SK-N-SH (cell line): ENCODE results near the gene KRTAP10-2. TPM values are rescaled to one million over a fixed set of nuclear protein-coding genes. Genes with fewer than 3 reads are reported as not detected.

Experiments used
- CTCF ChIA-PET: fragments of 300-600, 350-600 bp; formaldehyde crosslinking; extraction: SDS; loops from one replicate; lab custom pipeline; 2021; lab: Yijun Ruan, JAX
- POLR2A ChIA-PET: fragments of 350-600 bp; sonication (Branson Sonifier 250); formaldehyde crosslinking; extraction: SDS; loops from one replicate; lab custom pipeline; 2020; ENCODE audit warnings: antibody characterized with exemption, inconsistent platforms; lab: Yijun Ruan, JAX
- DNase-seq: peaks from one replicate; pipeline ENCODE4 v3.0.0; 2012
- H2AFZ ChIP-seq: fragments of 200-600 bp; sonication (generic); 2 replicates; pipeline ENCODE4 v1.8.1; 2016; ENCODE audit warnings: antibody characterized with exemption, mild to moderate bottlenecking, low read depth
- H3F3A ChIP-seq: fragments of 200-600 bp; sonication (generic); replicated peaks from 2 replicates; pipeline ENCODE3; 2016; ENCODE audit warnings: antibody characterized with exemption, mild to moderate bottlenecking; ENCODE audit not compliant: insufficient read depth
- H3K27ac ChIP-seq, 2 experiments: fragments of 200-500 bp in 1 of 2; fragments of 200-600 bp in 1 of 2; sonication (Bioruptor generic) in 1 of 2; sonication (generic), shearing (Covaris generic) in 1 of 2; 2 replicates each; pipeline versions ENCODE4 v1.5.1 to v1.6.1; 2014 to 2016; ENCODE audit warnings: low read depth in 2 of 2, inconsistent platforms in 1 of 2, low read length in 1 of 2, mild to moderate bottlenecking in 1 of 2, mixed read lengths in 1 of 2
- H3K27me3 ChIP-seq: fragments of 200-600 bp; sonication (generic), shearing (Covaris generic); 2 replicates; pipeline ENCODE4 v1.6.1; 2016; ENCODE audit warnings: mixed run types; ENCODE audit not compliant: insufficient read depth
- H3K36me3 ChIP-seq, 2 experiments: fragments of 200-500 bp in 1 of 2; fragments of 200-600 bp in 1 of 2; sonication (Bioruptor generic) in 1 of 2; sonication (generic) in 1 of 2; replicated peaks in 1 of 2; 2 replicates each; pipeline versions ENCODE3 to v1.5.1; 2014 to 2016; ENCODE audit warnings: low read length in 1 of 2, mild to moderate bottlenecking in 1 of 2; ENCODE audit not compliant: insufficient read depth in 2 of 2, control insufficient read depth in 1 of 2
- H3K4me1 ChIP-seq, 2 experiments: fragments of 200-500 bp in 1 of 2; fragments of 200-600 bp in 1 of 2; sonication (Bioruptor generic) in 1 of 2; sonication (generic), shearing (Covaris generic) in 1 of 2; 2 replicates each; pipeline versions ENCODE4 v1.5.1 to v1.6.1; 2014 to 2016; ENCODE audit warnings: low read depth in 1 of 2, low read length in 1 of 2, mixed run types in 1 of 2; ENCODE audit not compliant: insufficient read depth in 2 of 2, control insufficient read depth in 1 of 2
- H3K4me2 ChIP-seq: fragments of 200-600 bp; sonication (generic), shearing (Covaris generic); 2 replicates; pipeline ENCODE4 v1.6.1; 2017; ENCODE audit warnings: mixed run types
- H3K4me3 ChIP-seq, 2 experiments: fragments of 200-500 bp in 1 of 2; fragments of 200-600 bp in 1 of 2; sonication (Bioruptor generic) in 1 of 2; sonication (generic), shearing (Covaris generic) in 1 of 2; 2 replicates each; pipeline versions ENCODE4 v1.5.1 to v1.8.1; 2014 to 2016; ENCODE audit warnings: low read depth in 2 of 2, inconsistent platforms in 1 of 2, low read length in 1 of 2, mild to moderate bottlenecking in 1 of 2, mixed read lengths in 1 of 2, moderate library complexity in 1 of 2
- H3K79me2 ChIP-seq: fragments of 200-600 bp; sonication (generic); 2 replicates; pipeline ENCODE4 v1.8.1; 2017; ENCODE audit warnings: mild to moderate bottlenecking; ENCODE audit not compliant: insufficient read depth
- H3K9ac ChIP-seq: fragments of 200-600 bp; sonication (generic); 2 replicates; pipeline ENCODE4 v1.6.1; 2017; ENCODE audit warnings: mixed run types
- H3K9me2 ChIP-seq: fragments of 200-600 bp; sonication (generic); 2 replicates; pipeline ENCODE4 v1.6.1; 2017; ENCODE audit warnings: mixed run types
- H3K9me3 ChIP-seq: fragments of 200-600 bp; sonication (generic); 2 replicates; pipeline ENCODE4 v1.6.1; 2017; ENCODE audit warnings: mixed run types, mild to moderate bottlenecking, moderate library complexity
- H4K20me1 ChIP-seq: fragments of 200-600 bp; sonication (generic); 2 replicates; pipeline ENCODE4 v1.6.1; 2017; ENCODE audit warnings: mild to moderate bottlenecking, mixed run types; ENCODE audit not compliant: insufficient read depth
- ELF1 ChIP-seq: IDR thresholded peaks from 2 replicates; pipeline ENCODE4 v1.4.0; 2012
- EP300 ChIP-seq, 2 experiments: IDR thresholded peaks; 2 replicates each; pipeline versions ENCODE4 v1.4.0 to v1.6.1; 2012; ENCODE audit warnings: borderline replicate concordance in 1 of 2, low read depth in 1 of 2, low read length in 1 of 2
- FOSL2 ChIP-seq: IDR thresholded peaks from 2 replicates; pipeline ENCODE4 v1.4.0; 2012; ENCODE audit warnings: low read depth, mild to moderate bottlenecking, moderate library complexity, borderline replicate concordance
- FOXJ3 ChIP-seq: sonication (generic); formaldehyde crosslinking; IDR thresholded peaks from 2 replicates; pipeline ENCODE4 v1.5.1; 2020; ENCODE audit warnings: mild to moderate bottlenecking, missing genetic modification reagents
- GABPA ChIP-seq: IDR thresholded peaks from 2 replicates; pipeline ENCODE4 v1.4.0; 2012; ENCODE audit warnings: low read depth, mild to moderate bottlenecking
- GATA2 ChIP-seq: sonication (generic); formaldehyde crosslinking; IDR thresholded peaks from 2 replicates; pipeline ENCODE4 v1.5.0; 2020; ENCODE audit warnings: mild to moderate bottlenecking, missing genetic modification reagents
- JUND ChIP-seq: IDR thresholded peaks from 2 replicates; pipeline ENCODE4 v1.4.0; 2012
- MEF2A ChIP-seq: IDR thresholded peaks from 2 replicates; pipeline ENCODE4 v1.4.0; 2012; ENCODE audit warnings: low read depth, borderline replicate concordance
- POLR2AphosphoS5 ChIP-seq: IDR thresholded peaks from 2 replicates; pipeline ENCODE4 v1.6.1; 2012; ENCODE audit warnings: low read depth, low read length
- RFX5 ChIP-seq: IDR thresholded peaks from 2 replicates; pipeline ENCODE4 v1.6.1; 2012; ENCODE audit warnings: mild to moderate bottlenecking, improper control_type of control experiment, low read length
- RXRA ChIP-seq: IDR thresholded peaks from 2 replicates; pipeline ENCODE4 v1.4.0; 2012; ENCODE audit warnings: low read depth, mild to moderate bottlenecking, borderline replicate concordance
- TAF1 ChIP-seq: IDR thresholded peaks from 2 replicates; pipeline ENCODE4 v1.6.1; 2012; ENCODE audit warnings: low read depth, mild to moderate bottlenecking, low read length, moderate library complexity, borderline replicate concordance
- TCF12 ChIP-seq: IDR thresholded peaks from 2 replicates; pipeline ENCODE4 v1.4.0; 2012
- TEAD4 ChIP-seq: IDR thresholded peaks from 2 replicates; pipeline ENCODE4 v1.4.0; 2012; ENCODE audit warnings: mild to moderate bottlenecking, borderline replicate concordance; ENCODE audit not compliant: insufficient read depth
- YY1 ChIP-seq: IDR thresholded peaks from 2 replicates; pipeline ENCODE4 v1.4.0; 2012; ENCODE audit warnings: low read depth, mild to moderate bottlenecking
- WGBS: methylation state at CpG from one replicate; pipeline ENCODE4 v1.1.6; 2017; ENCODE audit warnings: low lambda C conversion rate; 5-methylcytosine and 5-hydroxymethylcytosine counted together
- polyA plus RNA-seq, 3 experiments: library from polyadenylated mRNA; depleted of rRNA; stranded (reverse); fragments of >200 nt; gene quantifications; 2 replicates each; pipeline ENCODE4 v1.2.3, GENCODE V29; 2012
- TF ChIP-seq, protein P1 (sequence below): IDR thresholded peaks from 2 replicates; pipeline ENCODE4 v1.4.0; 2012; ENCODE audit warnings: low read depth
- TF ChIP-seq, protein P2 (sequence below): IDR thresholded peaks from 2 replicates; pipeline ENCODE4 v1.6.1; 2012; ENCODE audit warnings: mild to moderate bottlenecking, low read depth, low read length, moderate library complexity

Gene KRTAP10-2
- polyA plus RNA-seq, 1 of the 3 experiments (the other 2 are of a cell fraction) = not detected

- H3K4me2 ChIP-seq = no peak overlapping the region
- H3K79me2 ChIP-seq = no peaks in the 10 kb centered on the region
- ChIA-PET POLR2A (no interaction called here), CTCF (no interaction called here)
- no peaks in the 10 kb centered on the region; a peak in 1 of 4 replicates for H3K4me1 ChIP-seq
- TF ChIP-seq TEAD4 = no peak
- no peak for TF ChIP-seq YY1
- no peak for TF ChIP-seq ELF1
- no peak for TF ChIP-seq FOSL2
- TF ChIP-seq, protein P1, sequence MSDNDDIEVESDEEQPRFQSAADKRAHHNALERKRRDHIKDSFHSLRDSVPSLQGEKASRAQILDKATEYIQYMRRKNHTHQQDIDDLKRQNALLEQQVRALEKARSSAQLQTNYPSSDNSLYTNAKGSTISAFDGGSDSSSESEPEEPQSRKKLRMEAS = no peak
- TF ChIP-seq JUND = no peak
- no peak for TF ChIP-seq GABPA
- no peak for TF ChIP-seq EP300 (IDR thresholded peaks at IDR 0.05; ENCODE audit: borderline replicate concordance in 1 of 2, low read depth in 1 of 2, low read length in 1 of 2)
- TF ChIP-seq, protein P2, sequence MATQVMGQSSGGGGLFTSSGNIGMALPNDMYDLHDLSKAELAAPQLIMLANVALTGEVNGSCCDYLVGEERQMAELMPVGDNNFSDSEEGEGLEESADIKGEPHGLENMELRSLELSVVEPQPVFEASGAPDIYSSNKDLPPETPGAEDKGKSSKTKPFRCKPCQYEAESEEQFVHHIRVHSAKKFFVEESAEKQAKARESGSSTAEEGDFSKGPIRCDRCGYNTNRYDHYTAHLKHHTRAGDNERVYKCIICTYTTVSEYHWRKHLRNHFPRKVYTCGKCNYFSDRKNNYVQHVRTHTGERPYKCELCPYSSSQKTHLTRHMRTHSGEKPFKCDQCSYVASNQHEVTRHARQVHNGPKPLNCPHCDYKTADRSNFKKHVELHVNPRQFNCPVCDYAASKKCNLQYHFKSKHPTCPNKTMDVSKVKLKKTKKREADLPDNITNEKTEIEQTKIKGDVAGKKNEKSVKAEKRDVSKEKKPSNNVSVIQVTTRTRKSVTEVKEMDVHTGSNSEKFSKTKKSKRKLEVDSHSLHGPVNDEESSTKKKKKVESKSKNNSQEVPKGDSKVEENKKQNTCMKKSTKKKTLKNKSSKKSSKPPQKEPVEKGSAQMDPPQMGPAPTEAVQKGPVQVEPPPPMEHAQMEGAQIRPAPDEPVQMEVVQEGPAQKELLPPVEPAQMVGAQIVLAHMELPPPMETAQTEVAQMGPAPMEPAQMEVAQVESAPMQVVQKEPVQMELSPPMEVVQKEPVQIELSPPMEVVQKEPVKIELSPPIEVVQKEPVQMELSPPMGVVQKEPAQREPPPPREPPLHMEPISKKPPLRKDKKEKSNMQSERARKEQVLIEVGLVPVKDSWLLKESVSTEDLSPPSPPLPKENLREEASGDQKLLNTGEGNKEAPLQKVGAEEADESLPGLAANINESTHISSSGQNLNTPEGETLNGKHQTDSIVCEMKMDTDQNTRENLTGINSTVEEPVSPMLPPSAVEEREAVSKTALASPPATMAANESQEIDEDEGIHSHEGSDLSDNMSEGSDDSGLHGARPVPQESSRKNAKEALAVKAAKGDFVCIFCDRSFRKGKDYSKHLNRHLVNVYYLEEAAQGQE = no peak
- TF ChIP-seq POLR2AphosphoS5 = no peak
- no peak for TF ChIP-seq RXRA
- no peak for TF ChIP-seq FOXJ3 (CRISPR knock-in tag)
- TF ChIP-seq MEF2A = no peak
- TF ChIP-seq TCF12 = no peak
- no peak for TF ChIP-seq RFX5
- TF ChIP-seq TAF1 = no peak
- no peak for TF ChIP-seq GATA2 (CRISPR knock-in tag)
- H4K20me1 ChIP-seq = no peaks in the 10 kb centered on the region
- H3F3A ChIP-seq = no peaks in the 10 kb centered on the region
- no peak overlapping the region for H3K4me3 ChIP-seq
- no peak overlapping the region for H3K27ac ChIP-seq
- WGBS = 61% methylated on average over 5 of the region's 8 CpGs
- no peak overlapping the region for H2AFZ ChIP-seq
- no peak overlapping the region for H3K9ac ChIP-seq
- no peaks in the 10 kb centered on the region for H3K9me2 ChIP-seq
- H3K36me3 ChIP-seq = no peaks in the 10 kb centered on the region
- no peaks in the 10 kb centered on the region for H3K9me3 ChIP-seq
- no peak for DNase-seq
- H3K27me3 ChIP-seq = peaks cover 12% of the 10 kb centered on the region; the same call in 1 of the 2 replicates
These were observed 48.1 kb upstream of the KRTAP10-2 start for GRCh38 chr21:44599264-44600029.
